OCI-M1 (cell line): Measurements from ENCODE around the gene LGR6.
A peak's percentile ranks its signal among the peaks of the same experiment; 100 is the strongest.
"Not testable (repeated sequence)": the region's sequence is repeated elsewhere in the genome, so short reads cannot be mapped to it uniquely, and the experiment has no call there.

Source experiments
- DNase-seq: peaks from one replicate; lab custom pipeline; 2025; lab: John Stamatoyannopoulos, UW

The LGR6 gene

GRCh38 chr1:202176949-202177927, 16.4 kb upstream of the LGR6 start:
- DNase-seq: no peak

DNA sequence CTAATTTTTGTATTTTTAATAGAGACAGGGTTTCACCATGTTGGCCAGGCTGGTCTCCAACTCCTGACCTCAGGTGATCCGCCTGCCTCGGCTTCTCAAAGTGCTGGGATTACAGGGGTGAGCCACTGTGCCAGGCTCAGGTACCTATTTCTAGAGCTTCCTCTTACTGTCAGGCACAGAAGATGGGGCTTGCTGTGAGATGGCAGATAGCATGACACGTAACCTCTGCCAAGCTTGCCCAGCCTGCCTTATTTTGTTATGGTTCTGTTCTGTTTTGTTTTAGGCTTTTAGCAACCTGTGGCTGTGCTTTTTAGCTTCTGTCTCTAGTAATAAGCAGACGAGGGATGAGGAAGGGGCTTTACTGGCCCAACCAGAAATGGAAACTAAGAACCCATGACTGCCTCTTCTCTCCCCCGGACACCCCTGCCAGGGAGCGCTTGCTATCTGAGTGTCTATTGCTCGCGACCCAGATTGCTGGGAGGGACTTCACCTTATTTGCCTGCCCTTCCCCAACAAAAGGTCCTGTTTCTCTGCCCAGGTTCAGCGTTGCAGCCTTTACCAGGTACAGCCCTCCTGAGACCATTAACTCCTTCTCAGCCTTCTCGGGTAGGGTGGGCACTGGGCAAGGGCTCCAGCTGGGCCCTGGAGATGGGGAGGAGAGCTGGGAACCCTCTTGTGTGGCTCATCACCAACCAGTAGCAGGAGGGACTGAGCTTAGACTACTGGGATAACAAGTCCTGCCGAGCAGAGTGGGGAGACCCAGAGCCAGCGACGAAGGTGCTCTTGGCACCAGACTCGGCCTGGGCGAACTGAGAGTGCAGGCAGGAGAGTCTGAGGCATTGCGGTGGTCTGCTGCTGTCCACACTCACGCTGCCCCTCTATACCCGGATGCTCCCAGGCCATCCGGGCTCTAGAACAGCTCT, 13.5 kb upstream of the LGR6 start:
- no peak for DNase-seq

- DNase-seq: not testable (repeated sequence)
Measured at GRCh38 chr1:202180751-202181139, 12.9 kb upstream of the LGR6 start.

DNA sequence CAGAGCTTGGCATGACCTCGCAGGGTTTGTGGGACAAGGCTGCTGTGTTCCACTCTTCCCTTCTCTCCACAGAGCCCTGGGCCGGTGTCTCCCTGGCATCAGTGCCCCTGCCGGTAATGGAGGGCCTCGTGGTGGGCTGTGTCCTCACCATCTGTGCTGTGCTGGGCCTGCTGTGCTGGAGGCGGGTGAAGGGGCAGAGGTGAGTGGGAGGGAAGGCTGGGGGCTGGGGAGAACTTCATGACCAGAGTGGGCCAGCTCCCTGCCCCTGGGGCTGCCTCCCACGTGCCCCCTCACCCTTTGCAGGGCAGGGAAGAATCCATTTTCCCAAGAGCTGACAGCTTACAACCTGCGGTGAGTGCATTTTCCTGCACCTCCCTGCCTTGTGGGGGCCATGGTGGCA, 12.0 kb upstream of the LGR6 start:
- DNase-seq: no peak

GRCh38 chr1:202182040-202182877, 11.3 kb upstream of the LGR6 start:
- no peak for DNase-seq

DNA sequence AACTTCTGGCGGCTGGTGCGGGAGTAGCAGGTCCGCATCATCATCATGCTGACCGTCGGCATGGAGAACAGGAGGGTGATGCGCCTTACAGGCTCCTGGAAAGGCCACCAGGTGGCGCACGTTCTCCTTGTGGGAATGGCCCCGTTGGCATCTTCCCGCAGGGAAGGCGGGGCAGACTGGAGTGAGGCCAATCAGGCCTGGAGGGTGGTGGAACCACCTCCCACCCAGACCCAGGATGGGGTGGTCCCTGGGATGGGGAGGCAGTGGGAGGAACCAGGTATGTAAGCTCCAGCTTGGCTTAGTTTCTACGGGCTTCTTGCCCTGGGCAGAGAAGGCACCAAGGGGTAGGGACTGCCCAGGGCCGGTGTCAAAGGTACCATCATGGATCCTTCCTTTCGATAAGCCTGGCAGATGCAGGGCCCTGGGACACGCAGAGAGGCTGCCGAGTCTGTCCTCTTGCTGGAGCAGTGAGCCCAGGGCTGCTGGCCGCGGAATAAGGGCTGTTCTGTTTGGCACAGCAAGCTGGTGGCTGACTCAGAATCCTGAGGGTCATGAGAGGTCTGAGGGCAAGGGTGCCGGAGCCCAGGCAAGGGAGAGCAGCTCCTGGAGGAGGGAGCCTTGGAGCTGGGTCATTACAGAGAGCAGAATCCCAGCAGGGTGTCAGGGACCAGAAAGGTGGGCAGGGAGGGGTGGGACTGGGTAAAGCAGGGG, 8.7 kb upstream of the LGR6 start:
- peak; percentile 89 for DNase-seq

DNA sequence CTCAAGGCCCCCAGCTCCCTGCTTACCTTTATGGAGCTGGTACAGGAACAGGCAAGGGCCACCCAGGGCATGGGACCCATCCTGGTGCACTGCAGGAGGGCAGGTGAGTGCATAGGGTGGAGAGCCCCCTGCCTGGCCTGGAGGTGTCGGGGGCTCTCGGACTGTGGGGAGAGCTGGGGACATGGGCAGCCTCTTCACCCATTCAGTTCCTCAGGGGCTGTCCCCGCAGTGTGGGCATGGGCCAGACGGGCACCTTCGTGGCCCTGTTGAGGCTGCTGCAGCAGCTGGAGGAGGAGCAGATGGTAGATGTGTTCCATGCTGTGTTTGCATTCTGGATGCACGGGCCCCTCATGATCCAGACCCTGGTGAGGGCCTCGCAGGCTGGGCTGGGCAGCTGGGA, 7.3 kb upstream of the LGR6 start:
- DNase-seq: no peak

GRCh38 chr1:202187041-202187671, 6.4 kb upstream of the LGR6 start:
- DNase-seq: no peak

DNA sequence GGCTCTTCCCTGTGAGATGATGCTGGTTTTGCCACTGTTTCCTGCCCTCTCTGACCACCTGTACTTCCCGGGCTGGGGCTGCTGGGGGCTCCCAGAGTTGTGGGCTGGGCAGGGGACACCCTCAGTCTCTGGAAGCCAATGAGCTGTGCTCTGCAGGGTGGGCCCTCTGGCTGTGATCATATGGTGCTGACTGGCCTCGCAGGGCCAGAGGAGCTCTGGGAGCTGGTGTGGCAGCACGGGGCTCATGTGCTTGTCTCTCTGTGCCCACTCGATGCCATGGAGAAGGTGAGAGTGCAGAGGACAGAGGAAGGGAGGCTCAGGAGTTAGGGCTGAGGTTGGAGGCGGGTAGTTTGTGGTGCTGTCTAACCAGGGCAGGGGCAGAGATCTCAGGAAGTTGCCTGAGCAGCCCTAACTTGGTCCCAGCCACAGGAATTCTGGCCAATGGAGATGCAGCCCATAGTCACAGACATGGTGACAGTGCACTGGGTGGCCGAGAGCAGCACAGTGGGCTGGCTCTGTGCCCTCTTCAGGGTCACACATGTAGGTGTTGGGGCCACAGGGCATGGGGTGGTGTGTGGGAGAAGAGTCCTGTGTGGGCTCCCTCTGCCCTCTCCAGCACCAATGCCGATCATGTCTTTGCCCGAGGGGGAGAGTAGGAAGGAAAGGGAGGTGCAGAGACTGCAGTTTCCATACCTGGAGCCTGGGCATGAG, 5.7 kb upstream of the LGR6 start:
- no peak for DNase-seq

- peak; percentile 84 for DNase-seq
Measured at GRCh38 chr1:202189001-202189790, 4.4 kb upstream of the LGR6 start.

GRCh38 chr1:202189918-202190715, 3.5 kb upstream of the LGR6 start:
- DNase-seq: no peak

DNA sequence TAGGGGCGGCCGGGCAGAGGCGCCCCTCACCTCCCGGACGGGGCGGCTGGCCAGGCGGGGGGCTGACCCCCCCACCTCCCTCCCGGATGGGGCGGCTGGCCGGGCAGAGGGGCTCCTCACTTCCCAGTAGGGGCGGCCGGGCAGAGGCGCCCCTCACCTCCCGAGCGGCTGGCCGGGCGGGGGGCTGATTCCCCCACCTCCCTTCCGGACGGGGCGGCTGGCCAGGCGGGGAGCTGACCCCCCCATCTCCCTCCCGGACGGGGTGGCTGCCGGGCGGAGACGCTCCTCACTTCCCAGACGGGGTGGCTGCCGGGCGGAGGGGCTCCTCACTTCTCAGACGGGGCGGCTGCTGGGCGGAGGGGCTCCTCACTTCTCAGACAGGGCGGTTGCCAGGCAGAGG, 2.2 kb upstream of the LGR6 start:
- not testable (repeated sequence) for DNase-seq

DNA sequence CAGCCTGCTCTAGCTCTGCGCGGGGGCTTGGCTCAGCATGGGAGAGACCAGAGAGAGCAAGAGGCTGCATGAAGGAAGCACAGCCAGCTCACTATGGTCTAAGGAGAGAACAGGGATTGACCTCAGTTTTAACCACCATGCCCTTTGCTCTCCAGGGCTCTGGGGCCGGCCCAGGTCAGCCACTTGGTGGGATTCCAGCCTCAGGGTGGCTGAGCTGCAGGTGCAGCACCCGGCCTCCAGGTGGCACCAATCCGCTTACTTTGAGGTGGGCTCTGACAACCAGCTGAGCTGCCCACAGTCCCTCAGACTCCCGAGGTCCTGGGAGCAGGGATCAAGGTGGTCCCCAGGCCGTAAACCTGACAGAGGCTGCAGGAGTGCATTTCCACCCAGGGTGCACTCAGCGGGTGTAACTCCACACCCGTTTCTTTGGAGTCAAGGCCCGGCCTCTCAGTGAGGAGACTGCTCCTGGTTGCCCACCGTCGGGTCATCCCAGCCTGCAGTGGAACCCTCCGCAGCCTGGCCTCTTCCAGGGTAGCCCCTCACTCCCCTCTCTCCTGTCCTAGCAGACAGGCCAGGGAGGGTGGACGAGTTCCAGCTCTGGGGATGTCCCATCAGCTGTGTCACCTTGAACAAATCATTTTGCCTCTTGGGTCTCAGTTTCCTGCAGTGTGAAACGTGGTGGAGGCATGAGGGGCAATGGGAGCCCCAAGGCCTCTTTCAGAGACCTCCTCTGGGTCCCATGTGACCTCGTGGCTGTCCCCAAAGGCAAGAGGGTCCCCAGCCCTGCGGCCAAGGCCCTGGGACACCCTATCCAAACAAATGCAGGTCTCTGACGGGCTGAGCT, 607 bp upstream of the LGR6 start:
- peak; percentile 77 for DNase-seq

DNA sequence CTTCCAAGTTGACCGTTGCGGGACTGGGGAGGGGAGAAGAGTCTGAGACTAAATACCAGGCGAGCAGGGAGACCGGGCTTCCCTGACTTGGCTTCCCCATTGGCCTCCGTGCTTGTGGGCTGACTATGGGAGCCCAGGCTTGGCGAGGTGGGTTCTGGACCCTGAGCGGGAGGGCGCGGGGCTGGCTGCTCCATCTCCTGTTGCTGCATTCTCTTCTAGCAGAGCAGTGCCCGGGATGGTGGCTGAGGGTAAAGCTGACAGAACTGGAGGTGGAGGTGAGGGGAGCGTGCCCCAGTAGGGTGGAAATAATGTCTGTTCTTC, 689 bp downstream of the LGR6 start:
- DNase-seq: no peak

DNA sequence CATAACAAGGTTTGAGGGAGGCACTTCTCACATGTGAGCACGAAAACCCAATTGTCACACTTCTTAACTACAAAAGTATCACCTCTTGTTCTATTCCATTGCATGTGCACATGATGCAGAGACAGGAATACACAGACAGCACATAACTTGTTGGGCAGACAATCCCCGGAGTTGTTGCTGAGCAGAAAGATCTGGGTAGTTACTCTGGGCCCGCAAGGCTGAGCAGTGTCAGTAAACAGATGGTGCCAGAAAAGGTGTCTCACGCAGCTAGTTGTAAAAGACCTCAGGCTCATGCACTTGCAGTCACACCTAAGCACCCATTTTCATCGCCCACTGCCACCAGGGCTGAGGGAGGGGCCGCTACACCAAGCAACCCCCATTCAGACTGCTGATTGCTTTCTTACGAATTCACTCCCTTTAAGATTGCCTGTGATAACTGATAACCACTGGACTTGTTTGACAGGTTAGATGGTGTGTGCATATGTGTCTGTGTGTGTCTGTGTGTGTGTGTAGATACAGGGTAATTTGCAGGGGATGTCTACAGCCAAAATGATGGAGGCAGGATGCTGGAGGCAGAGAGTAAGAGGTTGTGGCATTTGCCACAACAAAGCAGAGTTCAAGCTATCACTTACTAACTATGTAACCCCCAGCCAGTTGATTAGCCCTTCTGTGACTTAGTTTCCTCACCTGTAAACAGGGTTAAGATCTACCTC, 4.2 kb downstream of the LGR6 start:
- DNase-seq: no peak

DNA sequence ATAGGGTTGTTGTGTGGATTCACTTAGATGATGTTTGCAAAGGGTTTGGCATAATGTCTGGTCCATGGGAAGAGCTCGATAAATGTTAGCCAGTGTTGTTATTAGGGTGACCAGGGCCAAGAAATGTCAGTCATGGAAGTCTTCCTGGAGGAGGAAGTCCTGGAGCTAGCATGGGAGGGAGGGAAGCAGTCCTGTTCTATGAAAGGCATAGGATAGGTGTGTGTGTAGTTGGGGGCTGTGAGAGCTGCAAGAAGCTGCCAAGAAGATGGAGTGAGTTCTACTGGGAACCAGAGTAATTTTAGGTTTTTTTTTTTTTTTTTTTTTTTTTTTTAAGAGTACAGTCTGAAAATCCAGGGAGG, 4.7 kb downstream of the LGR6 start:
- DNase-seq: no peak
